HL-60/S4 treated with retinoic acid at 250 ng/mL for 4 days and 3 days (cell line): ENCODE results near the gene CYP27A1.

Source experiments
- in situ Hi-C: fragments of 300-500 bp; cut with MboI; formaldehyde crosslinking; loops from 2 replicates; pipeline ENCODE4 v1.7.0; 2022; ENCODE audit warnings: low sequenced_read_pairs

CYP27A1 gene

DNA sequence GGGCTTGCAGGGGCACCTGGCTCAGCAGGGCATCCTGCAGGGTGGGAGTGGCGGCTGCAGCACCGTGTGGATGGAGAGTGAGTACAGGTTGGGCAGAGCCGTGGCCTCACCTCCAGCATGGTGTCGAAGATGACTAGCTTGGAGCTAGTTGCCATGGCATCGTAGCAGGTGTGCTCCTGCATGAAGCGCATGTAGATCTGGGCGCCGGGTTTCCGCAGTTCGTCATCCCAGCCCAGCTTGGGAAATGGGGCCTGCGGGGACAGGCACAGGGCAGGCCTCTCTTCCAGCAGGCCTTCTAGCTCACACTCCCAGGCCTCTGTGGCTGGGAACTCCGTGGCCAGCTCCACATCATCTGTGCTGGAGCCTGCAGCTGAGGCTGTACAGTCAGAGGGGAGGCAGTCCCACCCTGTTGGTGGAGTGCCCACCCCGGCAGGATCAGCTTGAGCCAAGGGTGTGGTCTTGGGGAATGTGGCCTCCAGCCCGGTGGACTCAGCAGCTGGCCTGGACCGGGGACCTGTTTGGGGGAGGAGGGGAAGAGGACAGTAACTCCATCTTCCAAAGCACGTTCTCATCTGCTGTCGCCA lies 48.0 kb downstream of the CYP27A1 start:
- in situ Hi-C loops, result loop anchor here (25.0 kb wide), 2 partner anchors 418 to 543 kb away; partner anchors contain the start of genes TMBIM1 and VIL1

DNA sequence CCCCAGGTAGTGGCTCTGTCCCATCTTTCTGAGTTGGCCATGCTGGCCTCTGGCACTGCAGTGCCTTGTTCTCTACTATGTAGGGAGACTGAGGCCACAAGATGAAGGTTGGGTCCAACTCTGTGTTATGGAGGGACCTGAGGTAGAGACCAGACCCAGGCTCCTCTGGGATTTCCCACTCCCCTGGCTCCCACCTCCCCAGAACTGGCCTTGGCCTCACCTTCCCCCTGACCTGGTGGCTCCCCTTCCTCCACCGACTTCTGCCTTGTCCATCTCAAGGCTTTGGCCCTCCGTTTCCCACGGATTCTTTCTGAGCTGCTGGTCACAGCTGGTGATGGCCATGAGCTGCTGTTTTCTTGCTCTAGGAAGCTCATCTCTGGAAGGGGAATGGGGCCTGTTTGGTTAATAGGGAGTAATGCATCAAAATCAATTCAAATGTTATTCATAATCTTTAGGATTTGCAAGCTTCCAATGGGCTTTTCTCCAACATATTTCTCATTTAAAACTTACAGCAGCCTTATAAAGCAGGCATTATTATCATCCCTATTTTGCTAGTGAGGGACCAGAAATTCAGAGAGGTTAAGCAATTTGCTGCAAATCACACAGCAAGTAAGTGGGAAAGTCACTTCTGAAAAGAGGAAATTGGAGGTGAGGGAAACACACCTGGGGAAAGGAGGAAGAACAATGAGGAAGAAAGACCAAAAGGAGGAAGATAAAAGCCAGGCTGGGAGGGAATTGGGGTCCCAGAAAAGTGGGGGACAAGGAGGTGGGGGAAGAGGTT lies 48.8 kb downstream of the CYP27A1 start:
- in situ Hi-C loops, result loop anchor here (25.0 kb wide), 2 partner anchors 418 to 543 kb away; partner anchors contain the start of genes TMBIM1 and VIL1

DNA sequence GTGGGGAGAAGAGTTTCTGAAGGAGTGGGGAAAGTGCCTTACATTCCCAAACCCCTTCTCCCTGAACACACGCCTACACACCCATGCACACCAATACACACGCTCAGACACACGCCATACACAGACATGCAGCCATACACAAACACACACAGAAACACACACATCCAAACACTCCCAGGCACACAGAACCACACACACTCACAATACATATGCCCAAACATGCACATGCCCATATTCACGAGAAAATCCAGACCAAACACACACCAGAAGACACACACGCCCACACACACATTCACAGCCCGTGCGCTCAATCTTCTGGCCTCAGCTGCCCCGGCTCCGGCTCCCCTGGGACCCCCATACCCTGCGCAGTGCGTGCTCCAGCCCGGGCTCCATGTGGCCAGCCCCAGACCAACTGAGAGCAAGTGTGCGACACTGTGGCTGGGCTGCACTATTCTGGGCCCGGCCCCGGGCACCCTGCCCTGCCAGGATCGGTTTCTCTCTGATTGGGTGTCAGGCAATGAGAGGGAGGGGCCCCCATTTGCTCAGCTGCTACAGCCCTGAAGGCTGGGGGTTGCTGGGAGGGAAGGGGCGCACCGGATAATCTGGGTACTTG lies 49.5 kb downstream of the CYP27A1 start, which contains the start of gene PRKAG3:
TSS of gene PRKAG3 (minus strand) at position 426 of the 613 bp plus-strand sequence.
- in situ Hi-C loops, result loop anchor here (25.0 kb wide), 2 partner anchors 419 to 544 kb away; partner anchors contain the start of genes TMBIM1 and VIL1

DNA sequence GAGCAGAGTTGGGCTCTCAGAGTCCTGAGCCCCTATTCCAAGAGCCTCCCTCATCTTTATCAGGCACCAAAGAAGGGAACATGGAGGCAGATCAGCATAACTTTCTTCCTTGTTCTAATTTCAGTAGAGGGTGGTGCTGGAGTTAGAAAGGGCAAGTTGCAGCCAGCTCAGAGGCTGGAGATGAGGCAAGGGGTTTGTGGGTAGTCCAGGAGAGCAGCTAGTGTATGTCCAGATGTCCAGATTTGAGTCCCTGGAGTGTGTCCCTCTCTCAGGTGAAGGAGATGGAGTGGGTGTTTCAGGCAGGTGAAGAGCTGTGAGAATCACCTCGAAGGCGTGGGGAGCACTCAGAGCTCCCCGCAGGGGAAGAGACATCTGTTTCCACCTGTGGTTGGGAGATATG lies 50.1 kb downstream of the CYP27A1 start:
- in situ Hi-C loops, result loop anchor here (25.0 kb wide), 2 partner anchors 420 to 545 kb away; partner anchors contain the start of genes TMBIM1 and VIL1

DNA sequence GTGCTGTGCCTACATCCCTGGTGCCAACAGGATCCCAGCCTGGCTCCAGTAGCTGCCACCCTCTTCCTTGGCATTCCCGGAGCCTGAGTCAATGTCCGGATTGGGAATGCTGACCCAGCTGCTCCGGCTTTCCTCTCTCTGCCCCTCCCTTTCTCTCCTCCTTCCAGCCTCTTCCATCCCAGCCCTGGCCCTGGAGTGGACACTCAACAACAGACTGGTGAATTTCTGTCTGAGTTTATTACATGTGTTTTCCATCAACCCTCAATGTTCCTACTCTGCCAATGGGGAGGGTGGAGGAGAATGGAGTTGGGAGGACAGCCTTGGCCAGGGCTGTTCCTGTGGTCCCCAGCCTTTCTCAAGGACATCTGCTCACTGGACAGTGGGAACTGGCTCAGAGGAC lies 50.6 kb downstream of the CYP27A1 start:
- in situ Hi-C loops, result loop anchor here (25.0 kb wide), 2 partner anchors 420 to 545 kb away; partner anchors contain the start of genes TMBIM1 and VIL1

DNA sequence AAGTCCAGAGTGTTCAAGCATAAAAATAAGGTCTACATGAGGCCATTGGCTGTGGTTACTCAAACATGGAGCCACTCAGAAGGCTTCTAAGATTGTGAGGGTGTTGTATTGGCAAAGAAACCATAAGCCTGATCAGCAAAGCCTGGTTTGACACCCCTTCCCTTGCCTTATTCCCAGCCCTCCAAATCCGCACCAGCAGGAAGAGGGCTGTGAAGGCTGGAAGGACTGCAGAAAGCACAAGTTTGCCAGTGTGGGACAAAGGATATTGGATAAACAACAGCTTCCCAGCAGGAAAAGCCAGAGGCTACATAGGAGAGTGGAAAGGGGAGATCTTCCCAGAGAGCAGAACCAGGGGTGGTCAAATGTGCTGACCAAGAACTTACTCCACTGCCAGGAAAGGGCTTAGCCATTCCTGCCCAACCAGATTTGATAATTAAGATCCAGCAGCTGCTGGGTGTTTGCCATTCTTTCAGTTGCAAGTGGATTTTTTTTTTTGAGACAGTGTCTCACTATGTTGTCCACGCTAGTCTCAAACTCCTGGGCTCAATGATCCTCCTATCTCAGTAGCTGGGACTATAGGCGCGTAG lies 51.2 kb downstream of the CYP27A1 start:
- in situ Hi-C loops, result loop anchor here (25.0 kb wide), 2 partner anchors 421 to 546 kb away; partner anchors contain the start of genes TMBIM1 and VIL1

DNA sequence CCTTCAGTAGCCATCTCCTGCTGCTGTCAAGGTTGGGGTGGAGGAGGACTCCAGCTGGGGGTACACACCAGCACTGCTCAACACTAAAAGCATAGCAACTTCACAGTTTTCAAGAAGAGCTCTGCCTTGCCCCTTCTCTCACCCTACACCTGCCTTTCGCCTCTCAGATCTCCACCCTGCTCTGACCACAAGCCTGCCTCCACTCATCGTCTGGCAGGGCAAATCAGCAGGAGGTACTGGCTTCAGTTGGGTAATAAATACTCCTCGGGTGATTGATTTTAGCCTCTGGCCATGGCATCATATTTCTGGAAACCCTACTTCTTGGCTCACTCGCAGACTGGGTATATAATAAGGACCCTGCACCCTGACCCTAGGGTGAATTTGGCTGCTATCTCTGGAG lies 52.7 kb downstream of the CYP27A1 start:
- in situ Hi-C loops, result loop anchor here (25.0 kb wide), 2 partner anchors 422 to 547 kb away; partner anchors contain the start of genes TMBIM1 and VIL1

DNA sequence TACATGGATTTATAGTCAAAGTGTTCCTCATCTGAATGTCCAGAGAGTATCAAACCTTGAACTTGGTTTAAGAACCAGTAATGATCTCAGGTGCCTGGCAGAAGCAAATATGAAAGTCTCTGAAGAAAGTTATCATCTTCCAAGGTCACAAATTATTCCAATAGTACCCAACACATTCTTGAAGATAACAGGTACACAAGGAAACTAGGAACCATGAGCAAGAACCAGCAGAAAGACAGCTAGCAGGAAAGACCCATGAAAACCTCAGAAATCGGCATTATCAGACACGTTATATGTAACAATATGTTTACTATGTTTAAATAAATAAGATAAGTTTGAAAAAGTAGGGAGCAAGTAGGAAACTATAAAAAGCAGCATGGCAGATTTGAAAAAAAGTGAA lies 55.5 kb downstream of the CYP27A1 start:
- in situ Hi-C loops, result loop anchor here (25.0 kb wide), 2 partner anchors 425 to 550 kb away; partner anchors contain the start of genes TMBIM1 and VIL1

DNA sequence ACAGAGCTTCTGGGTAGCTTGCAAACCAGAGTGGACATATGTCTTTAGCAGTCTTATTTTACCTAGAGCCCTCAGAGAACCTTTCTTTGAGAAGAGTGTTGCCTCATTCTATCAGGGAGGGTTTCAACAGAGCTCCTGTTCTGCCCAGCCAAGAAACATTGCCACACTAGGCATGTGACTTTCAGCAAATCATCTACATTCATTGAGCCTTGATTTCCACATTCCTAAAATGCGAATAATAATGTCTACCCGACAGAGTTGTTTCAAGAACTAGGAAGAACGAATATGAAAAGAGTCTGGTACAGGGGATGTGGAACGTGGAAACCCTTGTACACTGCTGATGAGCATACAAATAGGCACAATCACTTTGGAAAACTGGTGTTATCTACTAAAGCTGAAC lies 57.5 kb downstream of the CYP27A1 start:
- in situ Hi-C loops, result loop anchor here (25.0 kb wide), 2 partner anchors 427 to 552 kb away; partner anchors contain the start of genes TMBIM1 and VIL1

DNA sequence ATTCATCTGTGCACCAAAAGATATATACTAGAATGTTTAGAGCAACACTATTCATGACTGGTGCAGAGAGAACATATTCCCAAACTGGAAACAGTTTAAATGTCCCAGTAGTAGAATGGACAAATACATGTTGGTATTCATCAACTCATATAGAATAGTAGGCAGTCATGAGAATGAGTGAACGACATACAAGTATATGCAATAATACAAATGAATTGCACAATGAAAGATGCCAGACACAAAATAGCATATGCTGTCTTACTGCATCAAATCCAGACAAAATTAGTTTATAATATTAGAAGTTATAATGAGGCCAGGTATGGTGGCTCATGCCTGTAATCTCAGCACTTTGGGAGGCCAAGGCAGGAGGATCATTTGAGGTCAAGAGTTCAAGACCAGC lies 57.9 kb downstream of the CYP27A1 start:
- in situ Hi-C loops, result loop anchor here (10.0 to 25.0 kb wide), 3 partner anchors 115 to 553 kb away; partner anchors contain the start of genes TMBIM1 and VIL1

DNA sequence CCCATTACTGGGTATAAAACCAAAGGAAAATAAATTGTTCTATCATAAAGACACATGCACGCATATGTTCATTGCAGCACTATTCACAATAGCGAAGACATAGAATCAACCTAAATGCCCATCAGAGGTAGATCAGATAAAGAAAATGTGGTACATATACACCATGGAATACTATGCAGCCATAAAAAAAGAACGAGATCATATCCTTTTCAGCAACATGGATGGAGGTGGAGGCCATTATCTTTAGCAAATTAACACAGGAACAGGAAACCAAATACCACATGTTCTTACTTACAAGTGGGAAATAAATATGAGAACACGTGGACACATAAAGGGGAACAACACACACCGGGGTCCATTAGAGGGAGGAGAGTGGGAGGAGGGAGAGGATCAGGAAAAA lies 62.4 kb downstream of the CYP27A1 start:
- in situ Hi-C loops, result loop anchor here (10.0 to 25.0 kb wide), 3 partner anchors 120 to 557 kb away; partner anchors contain the start of genes TMBIM1 and VIL1

DNA sequence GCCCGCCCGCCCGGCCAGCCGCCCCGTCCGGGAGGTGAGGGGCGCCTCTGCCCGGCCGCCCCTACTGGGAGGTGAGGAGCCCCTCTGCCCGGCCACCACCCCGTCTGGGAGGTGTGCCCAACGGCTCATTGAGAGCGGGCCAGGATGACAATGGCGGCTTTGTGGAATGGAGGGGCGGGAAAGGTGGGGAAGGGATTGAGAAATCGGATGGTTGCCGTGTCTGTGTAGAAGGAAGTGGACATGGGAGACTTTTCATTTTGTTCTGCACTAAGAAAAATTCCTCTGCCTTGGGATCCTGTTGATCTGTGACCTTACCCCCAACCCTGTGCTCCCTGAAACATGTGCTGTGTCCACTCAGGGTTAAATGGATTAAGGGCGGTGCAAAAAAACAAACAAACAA lies 65.0 kb downstream of the CYP27A1 start:
- in situ Hi-C loops, result loop anchor here (10.0 to 25.0 kb wide), 3 partner anchors 122 to 560 kb away; partner anchors contain the start of genes TMBIM1 and VIL1

DNA sequence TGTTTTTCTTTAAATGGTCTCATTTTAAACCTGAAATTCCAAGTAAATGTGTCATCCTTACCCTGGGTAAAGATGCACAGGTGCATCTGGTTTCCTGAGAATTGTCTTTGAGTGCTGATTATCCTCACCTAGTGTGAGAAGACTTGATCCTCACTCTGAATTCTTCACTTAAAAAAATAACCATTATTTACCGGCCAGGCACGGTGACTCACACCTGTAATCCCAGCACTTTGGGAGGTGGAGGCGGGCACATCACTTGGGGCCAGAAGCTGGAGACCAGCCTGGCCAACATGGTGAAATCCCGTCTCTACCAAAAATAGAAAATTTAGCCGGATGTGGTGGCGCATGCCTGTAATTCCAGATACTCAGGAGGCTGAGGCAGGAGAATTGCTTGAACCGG lies 67.8 kb downstream of the CYP27A1 start:
- in situ Hi-C loops, result loop anchor here (10.0 to 25.0 kb wide), 3 partner anchors 125 to 562 kb away; partner anchors contain the start of genes TMBIM1 and VIL1

DNA sequence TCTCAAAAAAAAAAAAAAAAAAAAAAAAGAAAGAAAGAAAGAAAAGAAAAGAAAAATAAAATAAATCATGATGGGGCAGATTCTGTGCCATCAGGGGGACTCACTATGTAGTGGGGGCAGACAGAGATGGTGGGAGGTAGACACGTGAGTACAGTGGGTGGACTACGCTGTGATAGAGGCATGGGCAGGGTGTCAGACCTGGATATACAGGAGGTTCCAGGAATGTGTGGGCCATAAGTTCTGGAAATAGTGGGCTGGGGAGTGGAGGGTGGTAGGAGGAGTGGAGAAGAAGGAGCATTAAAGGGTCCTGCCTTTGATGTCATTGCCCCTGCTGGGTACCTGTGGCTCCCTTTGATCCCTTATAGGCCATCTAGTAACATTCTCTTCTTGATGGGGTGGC lies 68.8 kb downstream of the CYP27A1 start:
- in situ Hi-C loops, result no loop called here

DNA sequence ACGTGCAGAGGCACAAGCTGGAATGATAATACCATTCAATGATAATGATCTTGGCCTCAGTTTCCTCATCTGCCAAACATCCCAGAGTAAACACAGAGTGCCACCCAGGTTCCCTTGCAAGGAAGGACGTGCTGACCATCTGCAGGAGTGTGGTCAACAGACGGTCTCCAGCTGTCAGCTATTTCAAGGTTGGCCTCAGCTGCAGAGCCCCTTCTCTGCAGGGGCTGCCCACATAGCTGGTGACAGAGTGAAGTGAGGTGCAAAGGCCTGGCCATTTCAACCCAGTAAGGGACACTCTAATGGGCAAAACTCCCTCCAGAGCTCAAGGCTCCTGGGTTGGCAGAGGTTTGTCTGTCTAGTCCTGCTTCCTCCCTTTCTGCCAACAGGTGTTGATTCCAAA lies 69.3 kb downstream of the CYP27A1 start:
- in situ Hi-C loops, result no loop called here

DNA sequence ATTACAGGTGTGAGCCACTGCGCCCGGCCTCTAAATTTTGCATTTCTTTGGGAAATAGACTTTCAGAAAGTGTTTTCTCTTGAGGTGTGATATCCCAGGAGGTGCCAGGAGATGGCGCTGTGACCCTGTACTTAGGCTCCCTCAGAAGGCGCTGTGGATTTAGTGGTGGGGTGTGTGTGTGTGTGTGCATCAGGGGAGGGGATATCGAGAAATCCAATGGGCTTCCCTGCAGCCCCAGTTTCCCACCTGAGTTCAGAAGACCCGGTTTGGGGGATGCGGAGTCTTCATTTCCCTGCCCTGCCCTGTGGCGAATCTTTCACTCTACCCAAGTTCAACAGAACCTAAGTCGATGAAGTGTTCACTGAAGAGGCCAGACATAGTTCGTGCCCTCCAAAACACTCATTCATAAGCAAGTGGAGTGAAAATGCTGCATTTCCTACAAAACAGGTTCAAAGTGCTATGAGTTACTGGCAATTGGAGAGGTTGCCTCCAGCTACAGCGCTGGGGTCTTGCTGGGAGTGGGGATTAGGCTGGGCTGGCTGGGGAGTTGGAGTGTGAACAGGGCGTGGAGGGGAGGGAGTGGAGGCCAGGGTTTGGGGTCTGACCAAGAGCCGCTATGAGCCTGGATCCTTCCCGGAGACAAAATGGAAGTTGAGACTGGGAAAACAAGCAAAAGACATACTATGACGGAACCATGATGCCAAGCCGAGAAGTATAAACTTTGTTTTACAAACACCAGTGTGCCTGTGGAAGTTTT lies 71.1 kb downstream of the CYP27A1 start:
- in situ Hi-C loops, result no loop called here

DNA sequence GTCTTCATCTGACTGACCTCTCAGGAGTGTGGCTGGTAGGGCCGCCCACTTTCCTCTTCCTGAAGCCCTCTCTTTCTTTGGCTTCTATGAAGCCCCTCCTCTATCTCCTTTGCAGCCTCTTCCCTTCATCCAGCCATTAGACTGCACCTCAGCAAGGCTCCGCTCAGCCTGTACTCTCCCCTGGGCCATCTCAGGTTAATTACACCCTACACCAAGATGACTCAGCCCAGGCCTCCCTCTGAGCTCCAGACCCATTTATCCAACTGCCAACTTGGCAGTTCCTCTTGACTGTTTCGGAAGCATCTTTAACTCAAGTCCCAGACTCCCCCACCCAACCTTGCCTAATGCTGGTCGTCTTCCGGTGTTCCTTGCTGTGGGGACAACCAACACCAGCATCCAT lies 71.8 kb downstream of the CYP27A1 start:
- in situ Hi-C loops, result no loop called here

DNA sequence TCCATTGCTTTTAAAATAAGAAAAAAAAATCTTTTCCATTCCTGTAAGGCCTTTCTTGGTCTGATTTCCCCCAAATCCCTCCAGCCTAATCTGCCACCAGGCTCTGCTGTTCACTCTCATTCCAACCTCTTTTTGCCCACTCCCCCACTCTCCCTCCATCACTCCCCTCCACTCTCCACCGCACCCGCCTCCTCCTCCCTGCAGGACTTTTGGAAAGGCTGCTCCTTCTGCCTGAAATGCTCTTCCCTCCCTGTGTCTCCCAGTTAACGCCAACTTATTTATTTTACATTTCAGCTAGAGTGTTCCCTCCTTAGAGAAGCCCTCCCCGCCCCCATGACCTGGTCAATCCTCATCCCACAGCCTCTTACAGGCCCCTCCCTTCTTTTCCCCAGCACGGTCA lies 72.9 kb downstream of the CYP27A1 start:
- in situ Hi-C loops, result no loop called here

DNA sequence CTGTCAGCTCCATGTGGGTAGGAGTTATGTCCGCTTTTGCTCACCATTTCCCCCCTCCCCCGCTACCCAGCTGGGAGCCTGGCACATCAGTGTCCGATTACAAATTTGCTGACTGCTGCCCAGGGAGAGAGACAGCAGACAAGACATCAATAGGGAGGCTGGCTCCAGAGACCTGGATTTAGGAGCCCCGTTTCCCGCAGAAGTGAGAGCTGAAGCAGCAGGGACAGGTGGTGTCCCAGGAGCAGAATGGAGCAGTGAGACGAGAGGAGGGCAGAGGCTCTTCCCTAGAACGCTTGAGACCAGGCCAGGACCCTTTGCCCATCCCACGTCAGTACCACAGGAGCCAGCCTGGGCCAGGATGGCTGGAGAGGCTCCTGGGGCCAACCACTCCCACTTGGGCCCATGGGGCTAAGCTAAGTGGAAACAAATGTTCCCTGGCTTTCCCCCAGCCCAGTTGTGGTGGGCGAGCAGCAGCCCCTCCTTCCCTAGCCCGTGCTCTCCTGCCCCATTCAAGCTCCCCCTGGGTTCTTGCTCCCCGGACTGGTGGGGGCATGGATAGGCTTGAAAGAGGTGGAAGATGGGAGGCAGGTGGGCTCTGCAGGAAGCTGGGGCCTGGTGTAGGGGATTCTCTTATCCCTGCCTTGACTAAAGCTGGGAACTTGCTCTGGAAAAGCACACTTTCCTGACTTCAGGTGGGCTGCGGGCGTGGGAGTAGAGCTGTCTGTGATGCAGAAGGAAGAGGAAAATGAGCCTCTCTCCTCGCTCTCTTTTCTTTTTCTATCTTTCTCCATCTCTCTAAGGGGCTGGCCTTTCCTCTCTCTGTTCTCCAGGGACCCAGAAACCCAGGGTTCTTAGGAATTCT lies 73.6 kb downstream of the CYP27A1 start:
- in situ Hi-C loops, result no loop called here
